DMS114 treated with DMSO at 0.1 percent for 48 hours (cell line): ENCODE data around the gene LSM12.
"Not testable (repeated sequence)": the region's sequence is repeated elsewhere in the genome, so short reads cannot be mapped to it uniquely, and the experiment has no call there.

Experiments
- DNase-seq: peaks from one replicate; lab custom pipeline; 2025; ENCODE audit not compliant: unreplicated experiment; lab: John Stamatoyannopoulos, UW

LSM12 gene

DNA sequence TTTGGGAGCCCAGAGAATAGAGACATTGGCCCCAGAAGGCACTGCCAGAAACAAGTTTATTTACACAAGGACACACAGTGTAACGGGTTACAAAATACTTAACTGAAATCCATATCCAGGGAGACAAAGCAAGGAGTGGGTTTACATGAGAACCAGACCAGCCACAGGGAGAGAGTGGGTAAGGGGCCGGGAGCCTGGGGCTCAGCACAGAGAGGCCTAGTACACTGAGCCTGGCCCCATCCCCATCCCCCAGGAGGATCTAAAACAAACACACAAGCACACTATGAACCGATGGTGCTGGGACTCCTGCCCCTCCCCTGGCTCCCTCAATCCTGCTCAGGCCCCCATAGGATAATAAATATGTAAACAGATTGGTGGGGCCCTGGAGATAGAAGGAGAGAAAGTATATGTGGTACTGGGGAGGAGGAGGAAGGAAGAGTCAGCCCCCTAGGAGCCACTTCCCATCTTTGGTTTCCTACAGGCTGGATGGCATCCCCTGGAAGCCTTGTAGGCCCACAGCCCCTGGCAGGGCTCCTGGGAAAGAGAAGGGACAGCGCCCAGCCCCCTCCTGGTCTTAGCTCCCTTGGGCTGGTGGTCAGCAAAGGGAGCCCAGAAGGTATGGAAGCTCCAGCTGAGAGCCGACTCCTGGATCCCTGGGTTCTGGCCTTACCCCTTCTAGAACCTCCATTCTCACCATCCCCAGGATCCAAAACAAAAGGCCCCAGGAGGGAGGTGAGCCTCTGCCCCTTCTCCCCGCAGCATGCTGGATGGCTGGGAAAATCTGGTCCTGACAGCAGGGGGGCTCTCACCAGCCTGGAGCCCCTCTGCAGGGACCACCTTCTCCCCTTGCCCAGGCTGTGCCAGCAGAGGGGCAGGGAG lies 10.5 kb upstream of the LSM12 start:
- DNase-seq, result no peak

DNA sequence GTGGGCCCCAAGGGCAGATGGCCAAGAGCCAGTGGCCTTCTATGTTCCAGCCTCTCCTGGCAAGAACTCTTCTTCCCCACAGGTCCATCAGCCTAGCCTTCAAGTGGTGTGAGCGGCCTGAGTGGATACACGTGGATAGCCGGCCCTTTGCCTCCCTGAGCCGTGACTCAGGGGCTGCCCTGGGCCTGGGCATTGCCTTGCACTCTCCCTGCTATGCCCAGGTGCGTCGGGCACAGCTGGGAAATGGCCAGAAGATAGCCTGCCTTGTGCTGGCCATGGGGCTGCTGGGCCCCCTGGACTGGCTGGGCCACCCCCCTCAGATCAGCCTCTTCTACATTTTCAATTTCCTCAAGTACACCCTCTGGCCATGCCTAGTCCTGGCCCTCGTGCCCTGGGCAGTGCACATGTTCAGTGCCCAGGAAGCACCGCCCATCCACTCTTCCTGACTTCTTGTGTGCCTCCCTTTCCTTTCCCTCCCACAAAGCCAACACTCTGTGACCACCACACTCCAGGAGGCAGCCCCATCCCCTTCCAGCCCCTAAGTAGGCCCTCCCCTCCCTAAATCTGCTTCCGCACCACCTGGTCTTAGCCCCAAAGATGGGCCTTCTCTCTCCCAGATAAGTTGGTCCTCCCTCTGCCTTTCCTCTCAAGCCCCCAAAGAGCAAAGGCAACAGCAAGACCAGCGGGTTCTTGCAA lies 9.3 kb upstream of the LSM12 start:
- no peak for DNase-seq

DNA sequence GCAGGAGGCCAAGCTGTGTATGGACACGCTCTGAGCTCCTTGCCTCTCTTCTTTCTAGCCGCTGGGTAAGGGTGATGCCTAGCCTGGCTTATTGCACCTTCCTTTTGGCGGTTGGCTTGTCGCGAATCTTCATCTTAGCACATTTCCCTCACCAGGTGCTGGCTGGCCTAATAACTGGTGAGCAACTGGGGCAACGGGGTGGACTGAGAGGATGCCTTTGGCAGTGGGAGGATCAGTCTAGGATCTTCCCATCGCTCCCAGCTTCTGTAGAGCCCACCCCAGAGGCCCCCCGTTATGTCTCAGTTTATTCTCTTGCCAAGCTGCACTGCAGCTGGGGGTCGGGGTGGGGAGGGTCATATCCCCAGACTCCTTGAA lies 8.4 kb upstream of the LSM12 start:
- no peak for DNase-seq

DNA sequence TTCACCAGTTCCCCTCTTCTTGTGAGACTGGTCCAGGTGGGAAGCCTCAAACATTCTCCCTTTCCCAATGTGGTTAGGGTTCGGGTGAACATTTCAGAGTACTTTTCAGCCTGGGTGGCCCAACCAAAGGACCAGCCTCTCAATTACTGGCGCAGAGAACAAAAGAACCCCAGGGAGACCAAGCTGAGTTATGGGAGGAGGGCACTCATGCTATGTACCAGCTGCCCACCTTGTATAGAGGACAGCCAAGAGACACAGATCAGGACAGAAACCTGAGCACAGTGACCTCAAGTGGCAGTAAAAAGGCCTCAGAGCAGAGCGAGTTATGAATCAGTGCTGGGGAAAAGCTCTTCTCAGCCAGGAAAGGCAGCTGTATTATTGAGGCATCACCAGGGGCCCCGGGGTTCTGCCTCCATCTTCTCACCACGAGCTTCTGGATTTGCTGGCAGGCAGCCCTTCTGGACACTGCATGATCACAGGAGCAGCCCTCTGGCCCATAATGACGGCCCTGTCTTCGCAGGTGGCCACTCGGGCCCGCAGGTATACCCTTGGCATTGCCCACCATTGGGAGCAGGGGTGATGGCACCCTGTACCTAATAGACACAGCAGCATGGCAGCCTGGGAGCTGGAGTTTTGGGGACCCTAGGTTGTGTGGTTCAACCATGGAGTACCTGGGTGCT lies 7.9 kb upstream of the LSM12 start:
- DNase-seq, result no peak

DNA sequence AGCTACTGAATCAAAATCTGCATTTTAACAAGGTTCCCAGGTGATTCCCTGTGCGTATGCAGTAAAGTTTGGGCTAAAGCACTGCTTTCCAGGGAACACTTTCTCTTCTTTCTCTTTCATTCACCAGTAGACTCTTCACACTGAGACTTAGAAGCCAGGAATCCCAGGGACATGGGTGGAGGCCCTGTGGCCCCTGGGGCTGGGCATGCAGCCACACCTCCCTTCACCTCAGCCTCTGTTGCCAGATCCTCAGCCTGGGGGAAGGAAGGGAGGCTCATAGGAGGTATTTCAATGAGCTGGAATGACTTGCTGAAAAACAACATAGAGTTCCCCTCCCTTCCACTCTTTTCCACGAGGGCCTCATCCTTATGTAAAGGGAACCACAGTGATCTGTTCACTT lies 5.3 kb upstream of the LSM12 start:
- no peak for DNase-seq

DNA sequence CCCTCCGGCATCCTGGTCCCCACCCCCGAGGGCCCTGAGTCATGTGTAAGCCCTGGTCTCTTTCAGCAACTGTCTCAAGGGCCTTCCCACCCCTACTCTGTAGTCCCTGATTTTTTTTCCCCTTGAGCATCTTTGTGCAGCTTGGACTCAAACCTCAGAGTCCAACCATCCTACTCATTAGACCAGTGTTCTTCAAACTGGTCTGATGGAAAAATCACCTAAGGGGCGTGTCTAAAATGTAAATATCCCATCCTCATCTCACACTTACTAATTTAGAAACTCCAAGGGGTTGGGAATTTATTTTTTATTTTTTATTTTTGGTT lies 4.7 kb upstream of the LSM12 start:
- DNase-seq, result no peak

DNA sequence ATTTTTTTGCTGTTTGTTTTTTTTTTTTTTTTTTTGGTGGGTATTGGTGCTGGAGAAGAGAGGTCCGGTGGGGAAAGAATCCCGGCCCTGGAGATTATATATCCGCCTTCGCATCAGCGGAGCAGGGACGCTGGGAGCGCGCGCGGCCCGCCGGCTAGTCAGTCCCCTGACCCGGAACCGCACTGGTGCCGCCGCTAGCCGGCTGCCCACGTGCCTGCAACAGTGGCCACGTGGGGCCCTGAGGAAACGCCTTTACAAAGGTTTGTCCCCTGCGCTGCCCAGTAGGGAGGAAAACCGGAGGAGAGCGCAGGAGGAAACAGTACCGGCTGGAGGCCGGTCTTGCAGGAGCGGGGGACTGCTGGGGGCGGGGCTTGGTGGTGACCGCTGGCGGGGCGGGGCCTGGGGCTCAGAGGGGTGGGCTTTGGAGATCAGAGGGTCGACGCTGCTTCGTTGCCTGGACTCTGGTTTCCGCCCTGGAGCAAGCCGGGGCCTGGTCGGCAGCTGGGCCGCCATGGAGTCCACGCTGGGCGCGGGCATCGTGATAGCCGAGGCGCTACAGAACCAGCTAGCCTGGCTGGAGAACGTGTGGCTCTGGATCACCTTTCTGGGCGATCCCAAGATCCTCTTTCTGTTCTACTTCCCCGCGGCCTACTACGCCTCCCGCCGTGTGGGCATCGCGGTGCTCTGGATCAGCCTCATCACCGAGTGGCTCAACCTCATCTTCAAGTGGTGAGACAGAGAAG lies 4.2 kb upstream of the LSM12 start, which contains the start of gene G6PC3:
Gene G6PC3 (plus strand): TSS at position 281 of the 743 bp plus-strand sequence. CDS start 231 bp downstream, at position 512.
- peak; percentile 95 for DNase-seq

DNA sequence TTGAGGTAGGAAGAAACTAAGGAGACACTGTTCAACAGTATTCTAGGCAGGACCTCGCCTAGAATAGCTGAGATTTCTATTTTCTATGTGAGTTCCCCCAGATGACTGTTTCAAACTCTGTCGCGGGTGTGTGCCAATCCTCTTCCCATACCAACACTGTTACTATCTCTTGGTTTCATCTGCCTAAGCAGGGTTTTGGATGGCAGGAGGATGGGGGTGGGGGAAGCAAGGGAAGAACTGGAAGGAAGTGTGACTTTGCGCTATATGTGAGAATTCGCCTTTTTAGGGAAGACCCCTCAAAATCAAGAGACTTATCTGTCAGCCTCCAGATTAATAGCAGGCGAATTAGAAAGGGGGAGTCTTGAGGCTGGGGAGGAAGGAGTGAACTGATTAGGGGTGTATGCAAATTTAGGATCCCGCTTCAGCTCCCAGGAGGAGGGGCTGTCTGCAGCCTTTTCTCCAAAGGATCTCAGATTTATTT lies 3.5 kb upstream of the LSM12 start:
- no peak for DNase-seq

DNA sequence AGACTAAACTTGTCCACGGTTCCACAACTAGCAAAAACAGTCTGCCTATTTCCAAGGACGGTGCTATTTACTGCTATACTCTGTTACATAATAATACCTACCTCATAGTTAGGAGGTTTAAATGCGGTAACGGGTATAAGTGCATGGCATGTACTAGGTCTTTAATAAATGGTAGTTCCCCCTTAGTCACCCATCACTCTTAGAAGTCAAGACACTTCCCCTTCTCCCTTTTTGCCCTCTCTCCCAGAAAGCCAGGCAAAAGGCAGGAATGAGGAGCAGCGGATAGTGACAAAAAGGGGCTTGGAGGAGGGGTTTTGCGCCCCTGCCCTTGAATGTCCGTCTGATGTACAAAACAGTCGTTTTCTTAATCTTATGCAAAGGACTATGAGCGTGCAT lies 1.1 kb upstream of the LSM12 start:
- no peak for DNase-seq

DNA sequence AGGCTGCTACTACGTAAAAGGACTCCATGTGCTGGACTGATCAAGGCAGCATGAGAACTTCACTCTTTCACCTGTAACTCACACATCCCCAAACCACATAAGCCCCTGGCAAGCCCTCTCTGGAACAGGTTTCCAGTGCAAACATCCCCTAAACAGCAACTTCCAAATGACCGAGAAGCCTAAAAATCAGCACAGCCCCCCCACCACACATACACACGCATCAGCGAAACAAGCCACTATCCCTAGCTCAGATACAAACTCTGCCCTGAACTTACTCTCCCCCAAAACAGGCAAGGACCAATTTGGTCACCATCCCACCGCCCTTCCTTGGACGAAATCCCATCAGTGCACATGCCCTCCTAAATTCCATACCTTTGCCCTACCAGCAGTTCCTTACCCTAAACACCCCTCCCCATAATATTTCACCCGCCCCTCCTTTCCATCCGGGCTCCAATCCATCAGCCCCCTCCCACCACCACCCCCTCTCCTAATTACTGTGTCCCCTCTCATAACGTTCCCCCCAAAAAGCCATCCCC lies 735 bp downstream of the LSM12 start:
- DNase-seq, result no peak

DNA sequence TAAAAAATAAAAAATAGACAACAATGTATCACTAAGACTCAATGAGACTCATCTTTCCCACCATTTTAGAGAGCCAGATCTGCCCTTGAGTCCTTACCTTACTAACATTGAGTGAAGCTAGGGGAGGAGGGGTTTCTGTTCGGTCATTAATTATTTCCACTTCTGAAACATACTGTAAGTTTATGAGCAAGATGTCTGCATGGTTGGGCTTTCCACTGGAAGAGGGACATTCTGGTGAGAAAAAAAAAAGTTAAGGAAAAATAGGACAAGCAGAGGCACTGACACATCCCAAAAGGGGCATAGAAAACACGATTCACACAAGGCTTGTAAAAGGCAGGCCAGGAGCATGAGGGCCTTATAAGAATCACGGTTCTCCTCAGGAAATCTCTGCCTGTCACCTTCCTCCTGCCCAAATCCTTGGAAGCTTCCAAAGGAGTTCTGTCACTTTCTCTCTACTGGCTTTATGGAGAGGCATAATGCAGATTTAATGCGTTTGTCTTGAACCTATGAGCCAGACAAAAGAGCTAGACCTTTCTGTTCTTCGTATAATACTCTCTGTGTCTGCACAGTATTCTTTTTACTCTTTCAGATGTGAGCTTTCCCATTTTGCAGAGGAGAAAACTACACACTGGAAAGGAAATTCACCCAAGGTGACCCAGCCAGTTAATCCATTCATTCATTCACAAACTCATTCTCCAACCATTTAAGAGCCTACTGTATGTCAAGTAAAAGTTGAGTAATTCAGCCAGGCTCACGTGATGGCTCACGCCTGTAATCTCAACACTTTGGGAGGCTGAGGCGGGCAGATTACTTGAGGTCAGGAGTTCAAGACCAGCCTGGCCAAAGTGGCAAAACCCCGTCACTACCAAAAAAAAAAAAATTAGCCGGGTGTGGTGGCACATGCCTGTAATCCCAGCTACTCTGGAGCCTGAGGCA lies 2.5 kb downstream of the LSM12 start:
- DNase-seq, result no peak

DNA sequence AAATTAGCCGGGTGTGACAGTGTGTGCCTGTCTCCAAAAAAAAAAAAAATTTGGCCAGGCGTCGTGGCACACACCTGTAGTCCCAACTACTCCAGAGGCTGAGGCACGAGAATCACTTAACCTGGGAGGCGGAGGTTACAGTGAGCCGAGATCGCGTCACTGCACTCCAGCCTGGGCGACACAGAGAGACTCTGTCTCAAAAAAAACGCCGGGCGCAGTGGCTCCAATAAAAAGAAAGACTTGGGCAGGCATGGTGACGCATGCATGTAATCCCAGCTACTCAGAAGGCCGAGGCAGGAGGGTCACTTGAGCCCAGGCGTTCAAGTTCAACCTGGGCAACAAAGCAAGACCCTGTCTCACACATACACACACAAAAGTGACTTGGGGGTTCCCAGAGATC lies 3.6 kb downstream of the LSM12 start:
- no peak for DNase-seq

DNA sequence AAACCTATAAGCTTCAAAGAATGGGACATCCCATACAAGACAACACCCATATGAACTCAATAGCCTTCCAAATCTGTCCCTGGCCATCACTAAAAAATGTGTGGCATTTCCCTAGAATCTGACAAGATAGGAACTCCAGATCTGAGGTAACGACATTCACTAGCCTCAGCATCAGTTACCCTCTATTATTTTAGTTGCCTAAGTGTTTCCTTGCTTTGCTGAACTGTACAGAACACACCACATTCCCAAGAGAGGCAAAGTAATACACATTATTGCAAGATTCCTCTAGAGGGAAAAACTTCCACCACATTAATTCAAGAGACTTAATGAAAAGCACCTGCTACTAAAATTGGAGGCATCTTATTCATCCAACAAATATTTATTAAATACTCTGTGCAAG lies 5.0 kb downstream of the LSM12 start:
- DNase-seq, result no peak

DNA sequence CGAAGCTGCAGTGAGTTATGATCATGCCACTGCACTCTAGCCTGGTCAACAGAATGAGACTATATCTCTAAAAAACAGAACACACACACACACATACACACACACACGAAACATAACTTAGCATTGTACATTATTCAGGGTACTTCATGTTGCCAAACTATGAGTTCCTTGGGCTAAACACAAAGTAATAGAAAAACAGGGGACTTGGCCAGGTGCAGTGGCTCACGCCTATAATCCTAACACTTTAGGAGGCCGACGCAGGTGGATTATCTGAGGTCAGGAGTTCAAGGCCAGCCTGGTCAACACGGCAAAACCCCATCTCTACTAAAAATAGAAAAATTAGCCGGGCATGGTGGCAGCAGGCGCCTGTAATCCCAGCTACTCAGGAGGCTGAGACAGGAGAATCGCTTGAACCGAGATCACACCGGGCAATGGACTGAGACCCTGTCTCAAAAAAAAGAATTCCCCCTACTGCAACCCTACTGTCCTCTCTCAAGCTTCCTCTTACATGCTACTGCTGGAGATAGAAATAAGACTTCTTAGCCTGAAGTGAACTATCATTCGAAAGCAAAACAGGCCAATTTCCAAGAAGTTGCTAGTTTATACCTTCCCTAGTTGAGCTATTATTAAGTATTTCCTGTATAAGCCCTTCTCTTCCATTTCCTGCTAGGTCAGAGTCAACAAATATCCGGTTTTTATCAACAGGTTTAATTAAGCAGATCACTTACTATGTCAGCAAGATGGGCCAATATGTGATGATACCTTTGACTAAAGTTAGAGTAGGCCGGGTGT lies 7.2 kb downstream of the LSM12 start:
- DNase-seq, result no peak

DNA sequence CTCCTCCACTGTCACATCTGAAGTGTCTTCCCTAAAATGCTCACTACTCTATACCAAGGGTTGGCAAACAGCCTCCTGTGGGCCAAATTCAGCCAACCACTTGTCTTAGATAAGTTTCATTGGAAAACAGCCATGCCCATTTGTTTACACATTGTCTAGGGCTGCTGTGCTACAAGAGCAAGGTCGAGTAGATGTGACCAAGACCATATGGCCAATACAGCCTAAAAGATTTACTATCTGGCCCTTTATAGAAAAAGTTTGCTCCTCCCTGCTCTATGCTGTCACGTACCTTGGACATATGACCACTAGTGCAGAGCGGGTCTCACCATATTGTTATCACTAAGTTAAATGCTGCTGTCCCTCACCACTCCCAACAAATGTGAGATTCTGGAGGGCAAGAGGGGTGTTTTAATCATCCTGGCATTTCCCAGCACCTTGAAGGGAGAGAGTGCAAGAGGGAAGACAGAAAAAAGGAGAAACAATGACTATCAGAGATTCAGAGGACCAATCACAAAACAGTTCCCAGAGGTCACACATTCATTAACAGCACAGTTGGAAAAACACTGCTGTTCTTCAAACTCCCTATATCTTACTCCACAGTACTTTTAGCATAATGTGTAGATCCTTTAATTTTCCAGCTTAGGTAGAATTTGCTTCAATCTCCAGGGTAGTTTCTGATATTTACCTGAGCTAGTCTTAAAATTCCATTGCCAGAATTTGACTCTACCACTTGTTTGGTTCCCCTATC lies 13.2 kb downstream of the LSM12 start:
- DNase-seq, result no peak

DNA sequence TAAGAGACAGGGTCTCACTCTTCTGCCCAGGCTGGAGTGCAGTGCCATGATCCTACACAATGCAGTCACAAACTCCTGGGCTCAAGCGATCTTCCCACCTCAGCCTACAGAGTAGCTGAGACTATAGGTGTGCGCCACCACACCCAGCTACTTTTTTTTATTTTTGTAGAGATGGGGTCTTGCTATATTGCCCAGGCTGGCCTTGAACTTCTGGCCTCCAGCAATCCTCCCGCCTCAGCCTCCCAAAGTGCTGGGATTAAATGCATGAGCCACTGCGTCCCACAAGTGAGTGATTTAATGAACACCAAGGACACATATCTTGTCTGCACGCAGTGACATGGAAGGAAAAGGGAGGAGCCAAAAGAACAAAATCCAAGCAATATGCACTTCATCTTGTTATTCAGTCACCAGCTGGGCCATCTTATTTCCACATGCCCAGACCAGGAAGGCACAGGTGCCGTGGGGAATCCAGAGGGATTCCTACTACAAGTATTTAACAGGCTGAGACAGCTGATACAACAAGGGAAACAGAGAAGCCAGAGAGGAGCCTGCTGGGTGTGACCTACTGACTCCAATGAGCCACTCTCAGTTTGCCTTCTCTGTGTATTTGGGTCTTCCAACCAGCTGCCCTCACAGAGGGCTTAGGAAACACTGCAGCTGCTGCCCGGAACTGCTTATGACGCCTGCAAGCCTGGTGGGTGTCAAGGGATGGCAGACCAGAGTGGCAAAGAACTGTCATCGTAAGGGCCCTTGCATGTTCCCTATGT lies 17.0 kb downstream of the LSM12 start:
- no peak for DNase-seq

DNA sequence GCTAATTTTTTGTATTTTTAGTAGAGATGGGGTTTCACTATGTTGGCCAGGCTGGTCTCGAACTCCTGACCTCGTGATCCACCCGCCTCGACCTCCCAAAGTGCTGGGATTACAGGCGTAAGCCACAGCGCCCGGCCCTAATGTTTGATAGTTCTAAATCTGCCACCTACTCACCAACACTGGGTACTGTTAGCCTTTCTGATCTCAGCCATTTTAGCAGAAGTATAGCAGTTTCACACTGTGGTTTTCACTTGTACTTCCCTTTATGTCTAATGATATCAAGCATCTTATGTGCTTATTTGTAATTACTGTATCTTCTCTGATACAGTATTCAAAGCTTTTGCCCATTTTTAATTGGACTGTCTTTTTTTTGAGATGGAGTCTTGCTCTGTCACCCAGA lies 19.6 kb downstream of the LSM12 start:
- not testable (repeated sequence) for DNase-seq

DNA sequence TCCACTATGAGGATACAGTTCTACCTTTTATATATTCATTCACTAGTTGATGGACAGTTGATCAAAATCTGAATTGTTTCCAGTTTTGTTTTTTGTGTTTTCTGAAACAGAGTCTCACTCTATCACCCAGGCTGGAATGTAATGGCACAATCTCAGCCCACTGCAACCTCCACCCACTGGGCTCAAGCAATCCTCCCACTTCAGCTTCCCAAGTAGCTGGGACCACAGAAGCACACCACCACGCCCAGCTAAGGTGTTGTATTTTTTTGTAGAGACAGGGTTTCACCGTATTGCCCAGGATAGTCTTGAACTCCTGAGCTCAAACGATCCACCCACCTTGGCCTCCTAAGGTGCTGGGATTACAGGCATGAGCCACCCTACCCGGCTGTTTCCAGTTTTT lies 21.0 kb downstream of the LSM12 start:
- no peak for DNase-seq
